Hepatocyte (in vitro differentiated cells): ENCODE results near the gene AOPEP.

ENCODE experiments used
- CTCF ChIP-seq: fragments of 200-600 bp; sonication (generic); IDR thresholded peaks from 2 replicates; pipeline ENCODE4 v1.5.1; 2016; ENCODE audit warnings: antibody characterized with exemption, mild to moderate bottlenecking; ENCODE audit not compliant: poor library complexity
- EZH2 ChIP-seq: fragments of 200-600 bp; sonication (generic); IDR thresholded peaks from 2 replicates; pipeline ENCODE4 v1.6.1; 2016; ENCODE audit warnings: antibody characterized with exemption, mild to moderate bottlenecking, borderline replicate concordance

- TF ChIP-seq CTCF (no peak), EZH2 (no peak)
Observed at GRCh38 chr9:94745806-94746540, 19.5 kb downstream of the AOPEP start.
